Neuronal stem cell (in vitro differentiated cells): ENCODE data around the gene JPH2.

Source experiments
- DNase-seq: peaks from one replicate; pipeline ENCODE4 v3.0.0-alpha.2; 2013; ENCODE audit warnings: low spot score
- H2AFZ ChIP-seq: one replicate; pipeline ENCODE4 v1.6.1; 2013; ENCODE audit warnings: mild to moderate bottlenecking, low read length, inconsistent platforms
- H2AK5ac ChIP-seq: 2 replicates; pipeline ENCODE4 v1.6.1; 2013; ENCODE audit warnings: low read depth, mild to moderate bottlenecking, inconsistent platforms, low read length, moderate library complexity, mixed read lengths
- H2BK120ac ChIP-seq: 2 replicates; pipeline ENCODE4 v1.6.1; 2013; ENCODE audit warnings: low read depth, mild to moderate bottlenecking, inconsistent platforms, low read length, moderate library complexity, mixed read lengths
- H2BK12ac ChIP-seq: one replicate; pipeline ENCODE4 v1.6.1; 2013; ENCODE audit warnings: low read length, inconsistent platforms
- H2BK15ac ChIP-seq: 2 replicates; pipeline ENCODE4 v1.6.1; 2013; ENCODE audit warnings: mild to moderate bottlenecking, low read length, inconsistent platforms, mixed read lengths
- H2BK5ac ChIP-seq: one replicate; pipeline ENCODE4 v1.6.1; 2013; ENCODE audit warnings: inconsistent platforms, mild to moderate bottlenecking, low read length, moderate library complexity
- H3K14ac ChIP-seq: one replicate; pipeline ENCODE4 v1.6.1; 2013; ENCODE audit warnings: low read length, inconsistent platforms
- H3K18ac ChIP-seq: 2 replicates; pipeline ENCODE4 v1.6.1; 2013; ENCODE audit warnings: low read length, inconsistent platforms
- H3K23ac ChIP-seq: 2 replicates; pipeline ENCODE4 v1.6.1; 2013; ENCODE audit warnings: low read depth, mild to moderate bottlenecking, mixed read lengths, low read length, inconsistent platforms; ENCODE audit not compliant: poor library complexity
- H3K27ac ChIP-seq: replicated peaks from 3 replicates; pipeline ENCODE4 v1.5.1; 2013; ENCODE audit warnings: low read length, inconsistent platforms
- H3K27me3 ChIP-seq, 3 experiments: 2 replicates each; pipeline ENCODE4 v1.6.1; 2013; ENCODE audit warnings: low read length in 3 of 3, mild to moderate bottlenecking in 2 of 3, inconsistent platforms in 1 of 3, low read depth in 1 of 3, mixed read lengths in 1 of 3, moderate library complexity in 1 of 3; ENCODE audit not compliant: control insufficient read depth in 3 of 3, insufficient read depth in 3 of 3
- H3K36me3 ChIP-seq, 2 donors: replicated peaks in 1 of 2; 2 replicates each; pipeline ENCODE4 v1.6.1; 2013; ENCODE audit warnings: low read length in 2 of 2; ENCODE audit not compliant: control insufficient read depth in 2 of 2, insufficient read depth in 2 of 2
- H3K4ac ChIP-seq: 2 replicates; pipeline ENCODE4 v1.6.1; 2013; ENCODE audit warnings: inconsistent platforms, mild to moderate bottlenecking, low read length, moderate library complexity
- H3K4me1 ChIP-seq, 2 donors: 1 replicate in 1 of 2; 2 replicates in 1 of 2; pipeline ENCODE4 v1.6.1; 2013; ENCODE audit warnings: low read length in 2 of 2, low read depth in 1 of 2; ENCODE audit not compliant: control insufficient read depth in 2 of 2, insufficient read depth in 1 of 2
- H3K4me2 ChIP-seq: one replicate; pipeline ENCODE4 v1.6.1; 2013; ENCODE audit warnings: mild to moderate bottlenecking, low read length, inconsistent platforms; ENCODE audit not compliant: insufficient read depth, poor library complexity, severe bottlenecking
- H3K4me3 ChIP-seq, 2 donors: 2 replicates each; pipeline ENCODE4 v1.5.1; 2013; ENCODE audit warnings: low read length in 2 of 2, mild to moderate bottlenecking in 2 of 2, inconsistent platforms in 1 of 2, moderate library complexity in 1 of 2
- H3K79me1 ChIP-seq: one replicate; pipeline ENCODE4 v1.6.1; 2013; ENCODE audit warnings: low read depth, mild to moderate bottlenecking, inconsistent platforms, low read length, moderate library complexity
- H3K9ac ChIP-seq: one replicate; pipeline ENCODE4 v1.6.1; 2013; ENCODE audit warnings: mild to moderate bottlenecking, low read depth, low read length, inconsistent platforms; ENCODE audit not compliant: poor library complexity
- H3K9me3 ChIP-seq, 2 donors: replicated peaks in 1 of 2; 2 replicates each; pipeline versions ENCODE3 to v1.6.1; 2013; ENCODE audit warnings: low read length in 2 of 2, mild to moderate bottlenecking in 2 of 2, inconsistent platforms in 1 of 2, low read depth in 1 of 2, mixed read lengths in 1 of 2, moderate library complexity in 1 of 2; ENCODE audit not compliant: control insufficient read depth in 2 of 2, insufficient read depth in 1 of 2
- H4K8ac ChIP-seq: one replicate; pipeline ENCODE4 v1.6.1; 2013; ENCODE audit warnings: low read depth, mild to moderate bottlenecking, inconsistent platforms, low read length, moderate library complexity
- H4K91ac ChIP-seq: one replicate; pipeline ENCODE4 v1.6.1; 2013; ENCODE audit warnings: low read length, low read depth, mild to moderate bottlenecking, inconsistent platforms; ENCODE audit not compliant: poor library complexity
- whole genome bisulfite sequencing, 2 donors: extraction: QIAGEN DNeasy Blood & Tissue Kit; methylation state at CpG; one replicate each; pipeline ENCODE4 v1.1.7; 2013; ENCODE audit warnings: missing lambda C conversion rate in 2 of 2, mixed read lengths in 1 of 2; ENCODE audit not compliant: insufficient read length in 2 of 2, insufficient replicate concordance in 1 of 2; ENCODE audit errors: extremely low coverage in 2 of 2; 5-methylcytosine and 5-hydroxymethylcytosine counted together

Gene JPH2

DNA sequence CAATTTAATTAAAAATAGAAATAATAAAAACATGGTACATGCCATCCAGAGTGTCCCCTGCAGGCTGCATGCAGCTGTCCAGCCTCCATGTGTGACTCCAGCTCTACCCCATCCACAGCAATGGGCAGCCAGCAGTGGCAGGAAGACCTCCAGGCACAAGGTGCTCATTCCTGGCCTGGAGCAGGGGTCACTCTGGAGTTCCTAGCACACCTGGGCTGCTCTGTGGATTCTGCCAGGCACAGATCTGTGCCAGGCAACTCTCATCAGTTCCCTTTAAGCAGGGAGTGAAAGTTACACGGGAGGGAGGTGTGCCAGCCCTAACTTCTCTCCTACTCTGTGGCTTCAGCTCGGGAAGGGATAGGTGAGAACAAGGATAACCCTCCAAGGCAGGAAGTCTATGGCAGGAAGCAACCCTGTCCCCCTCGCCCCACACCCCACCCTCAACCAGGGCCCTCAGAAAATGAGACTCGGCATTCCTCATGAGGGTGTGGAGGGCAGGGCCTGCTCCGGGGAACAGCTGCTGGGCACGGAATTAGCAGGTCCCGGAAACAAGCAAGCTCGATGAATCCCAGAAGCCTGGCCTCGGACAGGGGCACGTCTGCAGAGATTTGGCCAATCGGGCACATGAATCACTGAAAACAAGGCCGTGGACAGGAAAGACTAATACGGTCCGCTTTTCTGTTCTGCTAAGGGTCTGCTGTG lies 10.0 kb downstream of the JPH2 start:
- Histone ChIP-seq H3K79me1 (no peaks in the 10 kb centered on the region), H3K4me2 (no peak overlapping the region), H4K91ac (no peak overlapping the region), H2BK12ac (no peak overlapping the region), H3K4me3 (no peak overlapping the region), H3K36me3 (no peaks in the 10 kb centered on the region), H2AK5ac (no peak overlapping the region), H3K4ac (no peak overlapping the region), H2BK120ac (peak overlapping the region; percentile 4), H2BK15ac (no peak overlapping the region), H2AFZ (no peak overlapping the region), H3K9ac (no peak overlapping the region), H3K9me3 (peaks cover 0 to 2% of the 10 kb centered on the region in 2 donors), H3K4me1 (peaks cover 10 to 11% of the 10 kb centered on the region in 2 donors), H3K27me3 (peaks cover 0 to 23% (median 0%) of the 10 kb centered on the region in 3 experiments), H3K18ac (no peak overlapping the region), H2BK5ac (no peak overlapping the region), H3K14ac (no peak overlapping the region), H3K27ac (no peak overlapping the region), H3K23ac (no peak overlapping the region), H4K8ac (no peak overlapping the region)
- WGBS, 2 donors, result no CpG with 5 or more reads among the region's 14 CpGs
- DNase-seq, result no peak

- Histone ChIP-seq H3K23ac (no peak overlapping the region), H3K9me3 (peaks cover 0 to 2% of the 10 kb centered on the region in 2 donors), H2BK15ac (no peak overlapping the region), H3K27me3 (peaks cover 0 to 29% (median 0%) of the 10 kb centered on the region in 3 experiments), H3K14ac (no peak overlapping the region), H3K79me1 (no peaks in the 10 kb centered on the region), H4K91ac (no peak overlapping the region), H3K36me3 (no peaks in the 10 kb centered on the region), H4K8ac (no peak overlapping the region), H2BK12ac (no peak overlapping the region), H3K4me1 (no peaks in the 10 kb centered on the region), H2AK5ac (no peak overlapping the region), H3K4ac (no peak overlapping the region), H2BK120ac (no peak overlapping the region), H3K4me2 (no peak overlapping the region), H3K4me3 (no peak overlapping the region), H2AFZ (no peak overlapping the region), H3K18ac (peak overlapping the region; percentile 20), H3K27ac (no peak overlapping the region), H2BK5ac (no peak overlapping the region), H3K9ac (no peak overlapping the region)
- WGBS, 2 donors, result no CpG with 5 or more reads among the region's 13 CpGs
- DNase-seq, result no peak
Measured at GRCh38 chr20:44174996-44175765, 11.8 kb downstream of the JPH2 start.

DNA sequence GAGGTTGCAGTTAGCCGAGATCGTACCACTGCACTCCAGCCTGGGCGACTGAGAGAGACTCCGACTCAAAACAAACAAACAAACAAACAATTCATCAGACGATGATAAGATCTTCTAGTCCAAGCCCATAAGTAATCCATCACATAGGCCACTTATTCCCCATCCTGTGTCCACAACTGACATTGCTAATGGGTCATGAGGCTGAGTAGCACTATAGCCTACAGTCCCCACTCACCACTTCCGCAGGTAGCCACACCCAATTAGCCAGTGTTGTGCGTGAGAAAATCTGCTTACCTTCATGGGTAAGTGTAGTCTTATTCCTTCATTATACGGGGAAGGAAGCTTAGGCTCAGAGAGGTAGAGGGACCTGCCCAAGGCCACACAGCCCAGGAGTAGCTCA lies 13.1 kb downstream of the JPH2 start:
- no peak overlapping the region for H2AFZ ChIP-seq
- H2BK5ac ChIP-seq, result no peak overlapping the region
- no peak overlapping the region for H3K4me3 ChIP-seq
- H3K27me3 ChIP-seq, result peaks cover 0 to 25% (median 0%) of the 10 kb centered on the region in 3 experiments
- H3K4me1 ChIP-seq, result no peaks in the 10 kb centered on the region
- no peaks in the 10 kb centered on the region for H3K79me1 ChIP-seq
- no peak overlapping the region for H3K18ac ChIP-seq
- H3K27ac ChIP-seq, result no peak overlapping the region
- H3K4ac ChIP-seq, result no peak overlapping the region
- H2BK120ac ChIP-seq, result no peak overlapping the region
- H3K4me2 ChIP-seq, result no peak overlapping the region
- no peak overlapping the region for H2AK5ac ChIP-seq
- no peaks in the 10 kb centered on the region for H3K36me3 ChIP-seq
- H3K14ac ChIP-seq, result no peak overlapping the region
- no peak overlapping the region for H4K8ac ChIP-seq
- no peak overlapping the region for H2BK12ac ChIP-seq
- no CpG with 5 or more reads among the region's 8 CpGs for WGBS, 2 donors
- H3K23ac ChIP-seq, result no peak overlapping the region
- no peak overlapping the region for H3K9ac ChIP-seq
- H2BK15ac ChIP-seq, result no peak overlapping the region
- no peak for DNase-seq
- peaks cover 0 to 2% of the 10 kb centered on the region in 2 donors for H3K9me3 ChIP-seq
- H4K91ac ChIP-seq, result no peak overlapping the region

DNA sequence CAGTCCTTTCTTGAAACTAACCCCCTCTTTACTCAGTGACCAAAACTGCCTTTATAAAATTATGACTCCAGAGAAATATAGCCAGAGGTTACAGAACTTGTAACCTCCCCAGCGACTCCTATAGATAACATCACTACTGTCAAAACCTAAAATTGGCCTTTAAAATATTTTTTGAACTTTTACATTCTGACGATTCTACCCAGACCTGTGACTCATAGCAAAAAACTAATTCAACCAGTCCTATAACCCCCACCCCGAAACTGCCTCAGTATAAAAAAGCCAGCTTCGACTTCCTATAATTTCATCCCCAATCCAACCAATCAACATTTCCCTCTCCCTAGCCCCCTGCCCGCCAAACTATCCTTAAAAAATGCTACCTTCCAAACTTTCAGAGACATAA lies 13.9 kb downstream of the JPH2 start:
- no peak overlapping the region for H2BK120ac ChIP-seq

More for the DNA sequence above, 13.9 kb downstream of the JPH2 start:
- peaks cover 0 to 23% (median 0%) of the 10 kb centered on the region in 3 experiments for H3K27me3 ChIP-seq
- H4K8ac ChIP-seq, result no peak overlapping the region
- no peak overlapping the region for H3K27ac ChIP-seq
- H3K4me2 ChIP-seq, result no peak overlapping the region
- no peak overlapping the region for H3K4me3 ChIP-seq
- no peak overlapping the region for H3K18ac ChIP-seq
- no peaks in the 10 kb centered on the region for H3K4me1 ChIP-seq
- no peaks in the 10 kb centered on the region for H3K36me3 ChIP-seq
- no peak overlapping the region for H2BK15ac ChIP-seq
- no peak overlapping the region for H2BK5ac ChIP-seq
- peaks cover 0 to 2% of the 10 kb centered on the region in 2 donors for H3K9me3 ChIP-seq
- 90% methylated on average over 1 of the region's 5 CpGs; no CpG with 5 or more reads in 1 of the 2 donors for WGBS, 2 donors
- no peaks in the 10 kb centered on the region for H3K79me1 ChIP-seq
- no peak overlapping the region for H3K14ac ChIP-seq
- no peak overlapping the region for H2AFZ ChIP-seq
- no peak overlapping the region for H4K91ac ChIP-seq
- no peak for DNase-seq
- no peak overlapping the region for H3K9ac ChIP-seq
- no peak overlapping the region for H2AK5ac ChIP-seq
- no peak overlapping the region for H3K23ac ChIP-seq
- no peak overlapping the region for H2BK12ac ChIP-seq
- no peak overlapping the region for H3K4ac ChIP-seq
